Suprapubic skin (tissue), 4 donors: ENCODE data around the gene GOT2. TPM values are rescaled to one million over a fixed set of nuclear protein-coding genes. Genes with fewer than 3 reads are reported as not detected.

Experiments
- DNase-seq, 2 donors: peaks; one replicate each; pipeline ENCODE4 v3.0.0-alpha.2; 2019; ENCODE audit warnings: low spot score in 2 of 2
- H3K27ac ChIP-seq: fragments of 200-600 bp; sonication (generic); one replicate; pipeline ENCODE4 v1.5.1; 2019
- H3K27me3 ChIP-seq: fragments of 200-600 bp; sonication (generic); one replicate; pipeline ENCODE4 v1.5.1; 2019
- H3K36me3 ChIP-seq: fragments of 200-600 bp; sonication (generic); one replicate; pipeline ENCODE4 v1.5.1; 2019
- H3K4me1 ChIP-seq: fragments of 200-600 bp; sonication (generic); one replicate; pipeline ENCODE4 v1.5.1; 2019
- H3K4me3 ChIP-seq: fragments of 200-600 bp; sonication (generic); one replicate; pipeline ENCODE4 v1.5.1; 2019; ENCODE audit warnings: mild to moderate bottlenecking
- H3K9me3 ChIP-seq: fragments of 200-600 bp; sonication (generic); one replicate; pipeline ENCODE4 v1.5.1; 2019
- EP300 ChIP-seq: sonication (generic); formaldehyde crosslinking; IDR thresholded peaks from one replicate; pipeline ENCODE4 v1.6.1; 2017; ENCODE audit warnings: antibody characterized with exemption
- POLR2A ChIP-seq, 2 donors: fragments of 450-650 bp; IDR thresholded peaks; one replicate each; pipeline ENCODE4 v1.6.1; 2017; ENCODE audit warnings: antibody characterized with exemption in 2 of 2, mild to moderate bottlenecking in 2 of 2, moderate library complexity in 2 of 2
- POLR2AphosphoS5 ChIP-seq, 3 donors: sonication (generic); formaldehyde crosslinking; IDR thresholded peaks; one replicate each; pipeline ENCODE4 v1.6.1; 2017; ENCODE audit warnings: antibody characterized with exemption in 3 of 3
- WGBS: methylation state at CpG from one replicate; pipeline ENCODE4 v1.1.5; 2018; 5-methylcytosine and 5-hydroxymethylcytosine counted together
- total RNA-seq, 4 donors: library from RNA; depleted of rRNA; stranded (reverse); fragments of >200 nt; gene quantifications; one replicate each; pipeline ENCODE4 v1.1.0, GENCODE V29; 2016
- TF ChIP-seq, protein P1 (sequence below), 2 donors: fragments of 200-600 bp in 1 of 2; fragments of 450-650 bp in 1 of 2; sonication (generic) in 1 of 2; IDR thresholded peaks; one replicate each; pipeline ENCODE4 v1.5.1; 2016 to 2019; ENCODE audit warnings: antibody characterized with exemption in 2 of 2, mild to moderate bottlenecking in 1 of 2, moderate library complexity in 1 of 2

GOT2 gene
- total RNA-seq, 4 donors from 2014 or later, result 44.9 to 92.5 (median 78.8) TPM

DNA sequence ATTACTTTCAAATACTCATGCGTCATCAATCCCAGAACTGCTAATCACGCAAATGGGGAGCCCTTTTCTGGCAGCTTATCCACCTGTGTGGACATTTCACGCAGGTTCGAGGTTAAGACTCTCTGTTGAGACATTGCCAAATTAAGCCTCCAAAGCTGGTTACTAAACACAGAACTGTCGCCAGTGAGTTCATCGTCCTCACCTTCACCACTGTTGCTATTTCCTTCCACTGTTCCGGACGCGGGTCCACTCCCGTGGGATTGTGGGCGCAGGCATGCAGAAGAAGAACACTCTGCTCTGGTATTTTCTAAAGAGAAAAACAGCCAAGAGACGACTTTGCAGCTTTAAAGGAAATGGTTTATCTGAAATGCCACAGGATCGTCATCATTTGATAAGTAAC is 16.1 kb downstream of the GOT2 start:
- Histone ChIP-seq H3K27me3 (no peaks in the 10 kb centered on the region), H3K36me3 (peaks cover 89% of the 10 kb centered on the region), H3K27ac (no peak overlapping the region), H3K4me1 (no peaks in the 10 kb centered on the region), H3K9me3 (no peaks in the 10 kb centered on the region), H3K4me3 (no peak overlapping the region)
- TF ChIP-seq, protein P1, sequence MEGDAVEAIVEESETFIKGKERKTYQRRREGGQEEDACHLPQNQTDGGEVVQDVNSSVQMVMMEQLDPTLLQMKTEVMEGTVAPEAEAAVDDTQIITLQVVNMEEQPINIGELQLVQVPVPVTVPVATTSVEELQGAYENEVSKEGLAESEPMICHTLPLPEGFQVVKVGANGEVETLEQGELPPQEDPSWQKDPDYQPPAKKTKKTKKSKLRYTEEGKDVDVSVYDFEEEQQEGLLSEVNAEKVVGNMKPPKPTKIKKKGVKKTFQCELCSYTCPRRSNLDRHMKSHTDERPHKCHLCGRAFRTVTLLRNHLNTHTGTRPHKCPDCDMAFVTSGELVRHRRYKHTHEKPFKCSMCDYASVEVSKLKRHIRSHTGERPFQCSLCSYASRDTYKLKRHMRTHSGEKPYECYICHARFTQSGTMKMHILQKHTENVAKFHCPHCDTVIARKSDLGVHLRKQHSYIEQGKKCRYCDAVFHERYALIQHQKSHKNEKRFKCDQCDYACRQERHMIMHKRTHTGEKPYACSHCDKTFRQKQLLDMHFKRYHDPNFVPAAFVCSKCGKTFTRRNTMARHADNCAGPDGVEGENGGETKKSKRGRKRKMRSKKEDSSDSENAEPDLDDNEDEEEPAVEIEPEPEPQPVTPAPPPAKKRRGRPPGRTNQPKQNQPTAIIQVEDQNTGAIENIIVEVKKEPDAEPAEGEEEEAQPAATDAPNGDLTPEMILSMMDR (IDR thresholded peaks at IDR 0.05), result no peak
- TF ChIP-seq EP300, result no peak
- TF ChIP-seq POLR2A (IDR thresholded peaks at IDR 0.05), result no peak
- TF ChIP-seq POLR2AphosphoS5 (IDR thresholded peaks at IDR 0.05), result no peak
- DNase-seq, result no peak
- WGBS, result 92% methylated on average over 13 of the region's 13 CpGs

DNA sequence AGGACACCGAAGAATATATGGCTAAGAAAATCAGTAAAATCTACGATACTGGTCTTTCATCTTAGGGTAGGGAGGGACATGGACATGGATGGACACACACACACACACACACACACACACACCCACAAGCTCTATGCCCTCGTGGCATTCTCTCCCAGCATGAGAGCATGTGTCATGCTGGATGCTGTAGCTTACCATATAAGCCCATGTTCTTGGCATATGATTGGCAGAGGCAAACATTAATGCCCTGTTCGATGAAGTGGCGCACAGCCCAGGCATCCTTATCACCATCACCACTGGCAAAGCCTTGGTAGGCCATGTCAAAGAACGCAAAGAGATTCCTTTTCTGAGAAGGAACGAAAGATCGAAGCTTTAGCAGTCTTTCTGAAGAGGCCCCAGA is 17.6 kb downstream of the GOT2 start:
- Histone ChIP-seq H3K9me3 (no peaks in the 10 kb centered on the region), H3K4me1 (no peaks in the 10 kb centered on the region), H3K27ac (no peak overlapping the region), H3K4me3 (no peak overlapping the region), H3K36me3 (peaks cover 88% of the 10 kb centered on the region), H3K27me3 (no peaks in the 10 kb centered on the region)
- no peak for DNase-seq
- TF ChIP-seq EP300 (no peak), POLR2AphosphoS5 (IDR thresholded peaks at IDR 0.05) (no peak), POLR2A (IDR thresholded peaks at IDR 0.05) (no peak)
- TF ChIP-seq, protein P1 (IDR thresholded peaks at IDR 0.05), result no peak
- 96% methylated on average over 8 of the region's 8 CpGs for WGBS

DNA sequence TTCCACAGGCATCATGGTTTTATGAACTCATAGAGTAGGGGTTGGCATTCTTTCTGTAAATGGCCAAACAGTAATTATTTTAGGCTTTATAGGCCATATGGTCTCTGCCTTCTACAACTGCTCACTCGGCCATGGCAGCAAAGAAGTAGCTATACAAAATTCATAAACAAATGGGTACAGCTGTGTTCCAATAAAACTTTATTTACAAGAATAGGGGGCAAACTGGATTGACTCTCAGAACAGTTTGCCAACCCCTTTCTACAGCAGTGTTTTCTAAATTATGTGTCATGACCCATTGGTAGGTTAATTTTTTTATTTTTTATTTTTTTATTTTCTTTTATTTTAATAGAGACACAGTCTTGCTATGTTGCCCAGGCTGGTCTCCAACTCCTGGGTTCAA is 20.4 kb downstream of the GOT2 start:
- no peak for DNase-seq
- Histone ChIP-seq H3K9me3 (no peaks in the 10 kb centered on the region), H3K27me3 (no peaks in the 10 kb centered on the region), H3K4me1 (no peaks in the 10 kb centered on the region), H3K36me3 (peaks cover 79% of the 10 kb centered on the region), H3K4me3 (no peak overlapping the region), H3K27ac (no peak overlapping the region)
- WGBS, result 92% methylated on average over 1 of the region's 1 CpG
- no peak for TF ChIP-seq EP300
- TF ChIP-seq POLR2AphosphoS5 (IDR thresholded peaks at IDR 0.05), result no peak
- no peak for TF ChIP-seq POLR2A (IDR thresholded peaks at IDR 0.05)
- TF ChIP-seq, protein P1 (IDR thresholded peaks at IDR 0.05), result no peak

DNA sequence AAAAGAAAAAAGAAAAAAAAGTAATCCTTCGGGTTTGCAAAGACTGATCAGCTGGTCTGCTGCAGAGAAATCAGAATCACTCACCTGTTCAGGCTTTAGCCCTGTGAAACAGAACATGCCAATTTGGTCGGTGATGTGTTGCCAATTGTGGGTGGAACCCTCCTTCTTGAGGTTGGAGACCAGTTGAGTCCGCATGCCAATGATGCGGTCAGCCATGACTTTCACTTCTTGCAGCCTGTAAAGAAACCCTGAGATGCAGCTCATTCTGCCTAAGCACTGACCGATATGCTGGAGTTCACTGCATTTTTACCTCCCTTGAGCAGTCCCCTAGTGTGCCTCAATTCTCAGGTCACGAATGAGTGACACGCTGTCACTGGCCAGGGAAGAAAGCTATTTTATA is 24.8 kb downstream of the GOT2 start:
- DNase-seq, result no peak
- Histone ChIP-seq H3K4me3 (no peak overlapping the region), H3K27me3 (no peaks in the 10 kb centered on the region), H3K36me3 (peaks cover 63% of the 10 kb centered on the region), H3K4me1 (no peaks in the 10 kb centered on the region), H3K9me3 (no peaks in the 10 kb centered on the region), H3K27ac (no peak overlapping the region)
- TF ChIP-seq, protein P1 (IDR thresholded peaks at IDR 0.05), result no peak
- TF ChIP-seq EP300, result no peak
- no peak for TF ChIP-seq POLR2AphosphoS5 (IDR thresholded peaks at IDR 0.05)
- TF ChIP-seq POLR2A (IDR thresholded peaks at IDR 0.05), result no peak
- WGBS, result 93% methylated on average over 6 of the region's 7 CpGs

DNA sequence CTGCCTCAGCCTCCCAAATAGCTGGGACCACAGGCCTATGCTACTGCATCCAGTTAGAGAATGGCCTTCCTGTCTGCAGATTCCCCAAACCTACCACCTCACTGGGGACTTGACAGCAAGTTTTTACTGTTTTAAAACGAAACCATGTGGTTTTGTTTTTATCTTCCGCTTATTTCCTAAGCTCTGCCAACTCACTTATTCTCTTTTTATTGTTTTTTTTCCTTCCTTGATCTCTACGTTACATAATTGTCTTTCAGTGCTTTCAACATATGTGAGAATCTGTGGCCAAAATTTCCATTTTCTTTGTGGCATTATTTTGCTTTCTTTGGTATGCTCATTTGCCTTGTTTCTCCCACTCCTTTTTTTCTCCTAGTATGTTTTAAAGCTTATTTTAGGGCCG is 35.0 kb downstream of the GOT2 start:
- no peaks in the 10 kb centered on the region for H3K4me1 ChIP-seq
- peaks cover 5% of the 10 kb centered on the region for H3K27me3 ChIP-seq
- DNase-seq, result no peak
- WGBS, result 45% methylated on average over 4 of the region's 4 CpGs
- no peaks in the 10 kb centered on the region for H3K9me3 ChIP-seq
- no peaks in the 10 kb centered on the region for H3K36me3 ChIP-seq
- TF ChIP-seq EP300, result no peak
- TF ChIP-seq, protein P1 (IDR thresholded peaks at IDR 0.05), result no peak
- H3K27ac ChIP-seq, result no peak overlapping the region
- H3K4me3 ChIP-seq, result no peak overlapping the region
